Stimulated activated CD8-positive, alpha-beta memory T cell treated with anti-CD3 and anti-CD28 coated beads, Interleukin-12 subunit alpha, Interleukin-12 subunit beta, amount 100 ng/mL, for 24 hours (primary cell): ENCODE measurements around the gene VRK2.
"Not testable (repeated sequence)": the region's sequence is repeated elsewhere in the genome, so short reads cannot be mapped to it uniquely, and the experiment has no call there.

Experiments
- DNase-seq: peaks from one replicate; pipeline ENCODE4 v3.0.0-alpha.2; 2020; ENCODE audit errors: extremely low read depth

Gene VRK2

DNA sequence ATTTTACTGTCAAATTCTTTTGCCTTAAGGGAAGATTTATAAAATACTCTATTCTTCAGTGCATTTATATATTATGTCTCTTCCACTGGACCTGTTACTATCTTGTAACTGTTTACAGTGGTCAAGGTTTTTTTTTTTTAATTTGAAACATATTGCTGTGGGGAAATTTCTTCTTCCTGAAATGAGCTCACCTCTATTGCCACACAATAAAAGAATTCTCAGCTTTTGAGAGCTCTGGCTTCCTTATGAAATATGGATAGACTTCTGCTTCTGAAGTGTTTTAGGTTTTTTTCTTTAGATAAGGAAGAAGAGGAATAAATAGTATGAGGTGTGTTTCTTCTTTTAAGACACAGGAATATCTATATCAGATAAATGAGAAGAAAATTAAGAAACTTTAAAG is 7.7 kb downstream of the VRK2 start:
- DNase-seq: no peak

GRCh38 chr2:58055033-58055786 is 8.6 kb downstream of the VRK2 start:
- no peak for DNase-seq

GRCh38 chr2:58056192-58056916 is 9.7 kb downstream of the VRK2 start:
- DNase-seq: no peak

- DNase-seq: no peak
Observed at GRCh38 chr2:58057707-58058530, 11.3 kb downstream of the VRK2 start.

- DNase-seq: no peak
Observed at GRCh38 chr2:58063641-58064040, 17.0 kb downstream of the VRK2 start.

- DNase-seq: no peak
Observed at GRCh38 chr2:58064086-58064485, 17.5 kb downstream of the VRK2 start.

DNA sequence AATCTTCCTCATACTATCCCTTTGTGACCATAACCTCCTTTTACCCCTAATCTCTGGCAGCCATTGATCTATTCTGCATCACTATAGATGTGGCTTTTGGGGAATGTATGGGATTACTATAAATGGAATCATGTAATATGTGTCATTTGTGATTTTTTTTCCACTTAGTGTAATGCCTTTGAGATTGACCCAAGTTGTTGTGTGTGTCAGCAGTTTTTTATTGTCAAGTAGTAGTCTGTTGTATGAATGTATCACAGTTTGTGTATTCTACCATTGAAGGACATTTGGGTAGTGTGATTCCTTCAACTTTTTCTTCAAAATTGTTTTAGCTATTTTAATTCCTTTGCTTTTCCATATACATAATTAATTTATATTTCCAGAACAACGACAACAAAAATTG is 18.6 kb downstream of the VRK2 start:
- DNase-seq: no peak

DNA sequence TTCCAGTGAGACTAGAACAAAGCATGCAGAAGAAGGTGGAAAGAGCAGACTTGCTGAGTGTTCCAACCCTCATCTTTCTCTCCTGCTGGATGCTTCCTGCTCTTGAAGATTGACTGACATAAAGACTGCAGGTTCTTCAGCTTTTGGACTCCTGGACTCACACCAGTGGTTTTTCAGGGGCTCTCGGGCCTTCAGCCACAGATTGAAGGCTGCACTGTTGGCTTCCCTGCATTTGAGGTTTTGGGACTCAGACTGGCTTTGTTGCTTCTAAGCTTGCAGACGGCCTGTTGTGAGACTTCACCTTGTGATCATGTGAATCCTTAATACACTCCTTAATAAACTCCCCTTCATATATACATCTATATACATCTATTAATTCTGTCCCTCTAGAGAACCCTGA is 20.4 kb downstream of the VRK2 start:
- DNase-seq: no peak

GRCh38 chr2:58070765-58071164 is 24.2 kb downstream of the VRK2 start:
- no peak for DNase-seq

DNA sequence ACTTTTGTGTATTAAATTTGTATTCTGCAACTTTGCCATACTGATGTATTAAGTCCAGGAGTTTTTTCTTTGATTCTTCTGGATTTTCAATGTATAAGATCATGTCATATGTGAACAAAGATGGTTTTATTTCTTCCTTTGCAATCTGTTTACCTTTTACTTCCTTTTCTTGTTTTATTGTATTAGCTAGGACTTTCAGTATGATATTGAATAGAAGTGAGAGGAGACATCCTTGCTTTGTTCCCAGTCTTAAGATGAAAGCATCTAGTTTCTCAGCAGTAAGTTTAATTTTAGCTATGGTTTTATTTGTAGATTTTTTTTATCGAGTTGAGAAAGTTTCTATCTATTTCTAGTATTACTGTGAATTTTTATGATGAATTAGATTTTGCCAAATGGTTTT is 25.5 kb downstream of the VRK2 start:
- DNase-seq: no peak

DNA sequence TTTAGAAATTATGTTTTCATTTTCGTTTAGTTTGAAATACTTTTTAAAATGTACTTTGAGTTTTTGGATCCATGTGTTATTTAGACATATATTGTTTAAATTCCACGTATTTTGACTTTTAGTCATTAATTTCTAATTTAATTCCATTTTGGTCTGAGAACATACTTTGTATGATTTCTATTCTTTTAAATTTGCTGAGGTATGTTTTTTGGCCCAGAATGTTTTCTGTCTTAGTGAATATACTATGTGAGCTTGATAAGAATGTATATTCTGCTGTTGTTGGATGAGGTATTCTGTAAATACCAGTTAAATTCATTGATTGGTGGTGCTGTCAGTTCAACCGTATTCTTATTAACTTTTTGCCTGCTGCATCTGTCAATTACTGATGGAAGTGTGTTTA is 26.4 kb downstream of the VRK2 start:
- DNase-seq: no peak

GRCh38 chr2:58073751-58074150 is 27.1 kb downstream of the VRK2 start:
- DNase-seq: no peak

GRCh38 chr2:58081000-58081399 is 34.4 kb downstream of the VRK2 start:
- no peak for DNase-seq

DNA sequence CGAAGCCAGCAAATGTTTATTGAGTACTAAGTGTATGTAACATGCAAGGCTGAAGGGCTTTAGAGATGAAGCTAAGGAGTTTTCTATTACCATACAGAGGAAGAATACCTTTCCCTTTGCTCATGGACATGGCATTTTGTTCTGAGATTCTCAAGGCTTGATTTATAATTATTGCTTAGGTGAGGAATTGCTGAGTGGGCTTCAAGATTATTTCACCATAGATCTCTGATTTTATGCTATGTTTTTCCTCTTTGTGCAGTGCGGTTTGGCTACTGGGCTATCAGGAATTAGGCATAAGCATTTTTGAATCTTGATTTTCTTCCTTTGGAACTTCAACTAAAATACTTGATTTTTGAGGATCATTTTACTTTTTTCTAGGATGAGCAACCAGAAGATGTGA is 42.5 kb downstream of the VRK2 start:
- no peak for DNase-seq

GRCh38 chr2:58092772-58093171 is 46.2 kb downstream of the VRK2 start:
- not testable (repeated sequence) for DNase-seq

- DNase-seq: no peak
Observed at GRCh38 chr2:58097025-58097424, 50.4 kb downstream of the VRK2 start.

DNA sequence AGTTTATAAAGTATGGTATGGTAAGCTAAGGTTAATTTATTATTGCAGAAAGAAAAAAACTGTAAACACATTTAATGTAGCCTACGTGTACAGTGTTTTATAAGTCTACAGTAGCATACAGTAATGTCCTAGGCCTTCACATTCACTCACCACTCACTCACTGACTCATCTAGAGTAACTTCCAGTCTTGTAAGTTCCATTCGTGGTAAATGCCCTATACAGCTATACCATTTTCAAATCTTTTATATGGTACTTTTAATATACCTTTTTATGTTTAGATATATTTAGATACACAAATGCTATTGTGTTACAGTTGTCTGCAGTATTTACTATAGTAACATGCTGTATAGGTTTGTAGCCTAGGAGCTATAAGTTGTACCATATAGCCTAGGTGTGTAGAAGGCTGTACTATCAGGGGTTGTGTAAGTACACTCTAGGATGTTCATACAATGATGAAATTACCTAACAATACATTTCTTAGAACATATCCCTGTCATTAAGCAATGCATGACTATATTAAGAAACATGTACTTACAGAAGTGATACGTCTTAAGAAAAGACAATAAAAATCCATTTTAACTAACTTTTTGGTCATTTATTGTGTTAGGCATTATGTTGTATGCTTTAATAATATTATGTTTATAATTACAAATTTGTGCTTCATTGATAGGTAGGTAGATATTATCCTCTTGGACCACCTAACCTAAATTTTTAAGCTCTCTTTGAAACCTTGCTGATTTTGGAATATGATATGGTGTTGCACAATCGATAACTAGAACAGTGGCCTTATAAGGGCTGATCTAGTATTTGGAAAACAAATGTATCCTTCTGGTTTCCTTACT is 51.9 kb downstream of the VRK2 start:
- DNase-seq: no peak

DNA sequence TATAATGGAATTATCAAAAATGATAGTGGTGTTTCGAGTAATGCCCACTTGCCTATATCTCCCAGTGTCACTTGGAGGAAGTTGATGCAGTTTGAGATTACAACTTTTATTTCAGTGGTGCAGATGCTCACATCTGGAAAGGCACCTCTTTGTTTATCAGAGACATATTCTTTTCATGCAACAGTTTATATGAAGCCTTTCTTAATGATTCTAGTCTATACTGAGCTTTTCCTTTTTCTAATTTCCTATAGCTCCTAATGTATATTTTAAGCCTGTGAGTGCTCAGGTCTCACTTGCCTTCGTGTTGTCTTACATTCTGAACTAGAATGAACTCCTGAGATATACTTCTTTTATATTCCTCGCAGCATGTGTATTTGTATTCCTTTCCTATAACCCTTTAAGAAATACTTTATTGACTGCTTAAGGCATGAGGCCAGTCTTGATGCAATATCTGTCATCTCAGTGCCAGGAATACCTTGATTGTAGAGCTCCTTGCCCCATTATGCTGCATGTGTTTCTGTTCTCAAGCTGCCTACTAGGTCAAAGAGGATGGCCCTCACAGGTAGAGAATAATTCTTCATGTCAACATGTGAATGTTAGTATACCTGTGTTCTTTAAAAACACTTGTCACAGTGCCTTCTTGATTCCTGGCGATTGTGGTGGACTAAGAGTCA is 52.6 kb downstream of the VRK2 start:
- DNase-seq: no peak

DNA sequence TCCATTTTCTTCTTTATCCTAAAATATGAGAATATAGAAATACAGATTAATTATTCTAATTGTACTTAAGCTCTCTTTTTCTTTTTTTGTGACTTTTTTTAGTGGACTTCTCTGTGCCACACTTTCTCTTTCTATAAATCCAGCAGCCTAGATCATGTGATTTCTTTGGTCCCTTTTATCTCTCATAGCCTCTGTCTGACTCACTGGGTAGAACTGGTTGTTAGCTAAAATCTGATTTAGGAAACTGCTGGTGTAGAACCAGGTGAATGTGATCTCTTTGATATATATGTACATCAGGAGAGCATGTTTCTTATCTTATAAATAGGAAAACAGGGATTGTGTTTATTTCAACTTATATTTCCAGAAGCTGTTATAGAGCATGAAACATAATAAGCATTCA is 54.9 kb downstream of the VRK2 start:
- DNase-seq: no peak

DNA sequence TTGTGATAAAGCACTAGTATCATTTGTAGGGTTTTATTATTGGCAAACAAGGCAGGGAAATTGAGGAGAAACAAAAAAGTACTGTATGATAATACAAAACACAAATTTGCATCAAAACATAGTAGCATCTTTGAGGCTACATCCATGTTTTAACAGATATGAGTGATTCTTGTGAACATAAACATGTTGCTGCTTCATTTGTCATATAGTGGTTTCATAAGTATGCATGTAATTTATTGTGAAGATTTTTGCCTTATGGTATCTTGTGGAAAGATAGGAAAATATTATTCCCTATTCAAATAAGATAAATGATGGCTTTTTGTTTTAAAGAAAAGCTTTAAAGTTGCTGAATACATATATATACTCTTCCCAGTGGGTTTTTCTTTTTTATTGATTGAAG is 60.3 kb downstream of the VRK2 start:
- DNase-seq: no peak
